Ureter (tissue), 1 donor: ENCODE measurements around the gene NPHP4. TPM values are rescaled to one million over a fixed set of nuclear protein-coding genes. Genes with fewer than 3 reads are reported as not detected.
"Not testable (repeated sequence)": the region's sequence is repeated elsewhere in the genome, so short reads cannot be mapped to it uniquely, and the experiment has no call there.

Experiments used
- DNase-seq: peaks from one replicate; pipeline ENCODE4 v3.0.0-alpha.2; 2020; ENCODE audit warnings: low spot score
- total RNA-seq: library from RNA; stranded (reverse); gene quantifications from one replicate; pipeline ENCODE4 v1.2.4, GENCODE V29; 2023
- donor health status: DM: yes; HTN: yes; CAD: no.

The NPHP4 gene
- total RNA-seq, 1 donor from 2014 or later: 15.3 TPM

DNA sequence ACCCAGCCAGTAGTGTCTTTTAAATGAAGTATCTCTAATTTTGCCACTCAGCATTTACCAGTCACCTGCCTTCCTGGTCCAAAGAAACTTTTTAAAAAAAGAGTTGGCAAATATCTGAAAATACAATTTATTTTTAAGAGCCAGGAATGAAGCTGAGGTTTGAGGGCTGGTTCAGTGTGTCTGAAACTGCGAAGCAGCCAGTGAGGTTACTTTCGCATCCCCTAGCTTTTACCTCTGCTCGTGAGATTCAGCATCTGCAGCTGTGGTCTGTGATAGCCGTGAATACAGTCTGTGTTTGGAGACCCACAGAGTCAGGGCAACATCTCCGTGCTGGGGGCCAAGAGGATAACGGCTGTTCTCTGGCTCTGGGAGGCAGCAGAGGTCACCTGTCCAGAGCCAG is 32.2 kb upstream of the NPHP4 start:
- no peak for DNase-seq

DNA sequence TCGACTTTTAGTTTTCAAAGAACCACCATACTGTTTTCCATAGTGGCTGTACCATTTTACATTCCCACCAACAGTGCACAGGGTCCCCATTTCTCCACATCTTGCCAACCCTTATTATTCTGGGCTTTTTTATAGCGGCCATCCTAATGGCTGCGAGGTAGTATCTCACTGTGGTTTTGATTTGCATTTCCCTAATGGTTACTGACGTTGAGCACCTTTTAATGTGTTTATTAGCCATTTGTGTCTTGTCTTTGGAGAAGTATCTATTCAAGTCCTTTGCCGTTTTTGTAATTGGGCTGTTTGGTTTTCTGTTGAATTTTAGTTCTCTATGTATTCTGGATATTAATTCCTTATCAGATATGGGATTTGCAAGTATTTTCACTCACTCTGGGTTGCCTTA is 31.1 kb upstream of the NPHP4 start:
- DNase-seq: no peak

GRCh38 chr1:6022193-6022592 is 30.0 kb upstream of the NPHP4 start:
- DNase-seq: no peak

GRCh38 chr1:6019166-6019845 is 27.1 kb upstream of the NPHP4 start:
- no peak for DNase-seq

- not testable (repeated sequence) for DNase-seq
Measured at GRCh38 chr1:6017654-6018053, 25.4 kb upstream of the NPHP4 start.

- DNase-seq: no peak
Measured at GRCh38 chr1:6016191-6016865, 24.1 kb upstream of the NPHP4 start.

DNA sequence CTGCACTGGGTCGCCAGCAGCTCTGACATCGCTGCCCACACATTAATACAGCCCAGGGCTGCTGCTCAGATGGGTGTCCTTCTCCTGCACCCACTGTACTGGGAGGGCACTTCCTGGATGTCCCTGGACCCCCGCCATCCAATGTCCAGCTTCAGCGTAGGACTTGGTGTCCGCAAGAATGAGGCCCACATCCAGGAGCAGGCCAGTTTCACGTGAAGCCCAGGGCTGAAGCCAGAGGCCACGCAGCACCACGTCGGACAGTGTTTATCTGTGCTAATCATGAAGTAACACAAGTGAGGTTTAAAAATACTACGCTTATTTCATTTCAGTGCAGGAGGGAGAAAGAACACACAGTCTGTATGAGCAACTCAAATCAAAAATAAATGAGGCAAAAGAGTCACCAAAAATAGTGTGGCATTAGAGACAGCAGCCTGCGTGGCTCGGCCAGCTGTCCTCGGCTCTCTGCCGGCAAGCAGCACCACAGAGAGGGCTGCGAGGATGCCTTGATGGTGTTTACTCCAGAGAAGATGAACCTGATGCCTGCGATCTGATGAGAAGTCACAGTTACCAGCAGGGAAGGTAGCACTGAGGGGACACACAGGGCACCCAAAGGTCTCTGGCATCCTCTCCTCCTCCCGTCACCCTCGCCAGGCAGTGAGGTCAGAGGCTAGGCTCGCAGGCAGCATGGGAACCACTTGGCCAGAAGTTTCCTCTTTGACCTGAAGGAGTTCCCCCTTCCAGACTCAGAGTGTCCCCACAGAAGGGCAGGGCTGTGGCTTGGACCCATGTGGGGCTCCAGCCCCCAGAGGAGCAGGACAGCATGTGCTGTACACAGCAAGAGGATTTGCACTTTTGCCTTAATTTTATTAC is 22.1 kb upstream of the NPHP4 start:
- no peak for DNase-seq

GRCh38 chr1:6013491-6013890 is 21.3 kb upstream of the NPHP4 start:
- no peak for DNase-seq

DNA sequence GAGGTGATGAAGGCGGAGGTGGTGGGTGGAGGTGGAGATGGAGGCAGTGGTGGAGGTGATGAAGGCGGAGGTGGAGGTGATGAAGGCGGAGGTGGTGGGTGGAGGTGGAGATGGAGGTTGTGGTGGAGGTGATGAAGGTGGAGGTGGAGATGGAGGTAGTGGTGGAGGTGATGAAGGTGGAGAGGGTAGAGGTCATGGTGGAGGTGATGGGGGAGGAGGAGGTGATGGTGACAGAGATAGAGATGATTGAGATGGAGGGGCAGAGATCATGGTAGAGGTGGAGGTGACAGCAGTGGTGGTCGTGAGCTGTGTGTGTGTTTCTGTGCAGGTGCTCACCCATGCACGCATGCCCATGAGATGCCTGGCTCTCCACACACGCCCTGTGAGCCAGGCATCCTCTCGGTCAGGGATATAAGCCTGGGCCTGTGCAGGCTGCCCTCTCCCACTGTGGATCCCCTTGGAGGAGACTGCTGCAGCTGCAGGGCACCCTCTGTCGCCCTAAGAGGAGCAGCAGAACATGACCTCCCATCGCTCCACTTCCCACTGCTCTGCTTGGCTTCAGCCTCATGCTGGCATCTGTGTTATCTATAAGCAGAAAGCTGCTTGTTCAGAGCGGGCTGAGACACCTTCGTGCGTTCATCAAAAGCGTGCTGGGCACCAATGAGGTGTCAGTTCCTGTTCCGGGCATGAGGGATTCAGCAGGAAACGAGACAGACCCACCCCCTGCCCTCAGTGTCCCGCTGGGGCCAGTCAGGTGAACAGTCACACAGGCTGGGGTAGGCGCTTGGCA is 20.5 kb upstream of the NPHP4 start:
- no peak for DNase-seq

GRCh38 chr1:6011946-6012258 is 19.7 kb upstream of the NPHP4 start:
- DNase-seq: no peak

DNA sequence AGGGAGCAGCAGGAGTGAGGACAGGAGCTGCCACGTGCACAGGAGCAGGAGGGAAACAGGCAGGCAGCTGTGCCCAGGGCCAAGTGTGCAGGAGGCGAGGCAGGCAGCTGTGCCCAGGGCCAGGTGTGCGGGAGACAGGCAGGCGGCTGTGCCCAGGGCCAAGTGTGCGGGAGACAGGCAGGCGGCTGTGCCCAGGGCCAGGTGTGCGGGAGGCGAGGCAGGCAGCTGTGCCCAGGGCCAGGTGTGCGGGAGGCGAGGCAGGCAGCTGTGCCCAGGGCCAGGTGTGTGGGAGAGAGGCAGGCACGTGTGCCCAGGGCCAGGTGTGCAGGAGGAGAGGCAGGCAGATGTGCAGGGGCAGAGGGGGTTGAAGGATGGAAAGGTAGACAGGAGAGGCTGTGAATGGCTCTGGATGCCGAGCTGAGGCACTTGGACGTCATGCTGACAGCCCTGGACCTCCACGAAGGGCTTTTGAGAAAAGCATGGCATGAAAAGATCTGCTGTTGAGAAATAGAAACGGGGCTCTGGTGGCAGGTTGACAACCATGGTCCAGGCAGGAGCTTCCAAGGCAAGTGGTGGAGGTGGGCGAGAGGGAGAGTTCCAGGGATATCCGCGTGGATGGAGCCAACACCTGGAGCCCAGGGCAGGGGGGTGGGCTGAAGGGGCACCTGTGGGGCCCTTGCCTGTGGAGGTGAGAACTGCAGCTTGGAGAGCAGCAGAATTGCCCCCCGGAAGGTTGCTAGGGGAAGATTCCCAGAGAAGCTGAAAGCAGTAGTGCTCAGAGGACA is 19.1 kb upstream of the NPHP4 start:
- DNase-seq: no peak

DNA sequence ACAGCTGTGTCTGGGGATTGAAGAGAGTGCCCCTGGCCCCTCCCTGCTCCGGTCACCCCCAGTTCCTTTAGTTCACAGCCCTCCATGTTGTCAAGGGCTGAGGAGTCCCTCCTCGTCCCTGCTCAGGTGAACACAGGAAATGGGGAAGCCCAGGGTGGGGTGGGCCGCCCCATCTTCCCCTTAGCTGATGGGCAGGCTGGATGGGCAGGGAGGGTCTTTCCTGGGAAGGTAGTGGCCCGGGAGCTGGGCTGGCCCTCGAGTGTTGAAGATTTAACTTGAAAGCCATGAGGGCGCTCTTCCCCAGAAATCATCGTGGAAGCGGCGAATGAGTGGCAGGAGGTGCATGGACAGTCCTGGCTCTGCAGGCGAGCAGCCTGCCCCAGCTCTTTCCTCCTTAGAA is 18.3 kb upstream of the NPHP4 start:
- no peak for DNase-seq

DNA sequence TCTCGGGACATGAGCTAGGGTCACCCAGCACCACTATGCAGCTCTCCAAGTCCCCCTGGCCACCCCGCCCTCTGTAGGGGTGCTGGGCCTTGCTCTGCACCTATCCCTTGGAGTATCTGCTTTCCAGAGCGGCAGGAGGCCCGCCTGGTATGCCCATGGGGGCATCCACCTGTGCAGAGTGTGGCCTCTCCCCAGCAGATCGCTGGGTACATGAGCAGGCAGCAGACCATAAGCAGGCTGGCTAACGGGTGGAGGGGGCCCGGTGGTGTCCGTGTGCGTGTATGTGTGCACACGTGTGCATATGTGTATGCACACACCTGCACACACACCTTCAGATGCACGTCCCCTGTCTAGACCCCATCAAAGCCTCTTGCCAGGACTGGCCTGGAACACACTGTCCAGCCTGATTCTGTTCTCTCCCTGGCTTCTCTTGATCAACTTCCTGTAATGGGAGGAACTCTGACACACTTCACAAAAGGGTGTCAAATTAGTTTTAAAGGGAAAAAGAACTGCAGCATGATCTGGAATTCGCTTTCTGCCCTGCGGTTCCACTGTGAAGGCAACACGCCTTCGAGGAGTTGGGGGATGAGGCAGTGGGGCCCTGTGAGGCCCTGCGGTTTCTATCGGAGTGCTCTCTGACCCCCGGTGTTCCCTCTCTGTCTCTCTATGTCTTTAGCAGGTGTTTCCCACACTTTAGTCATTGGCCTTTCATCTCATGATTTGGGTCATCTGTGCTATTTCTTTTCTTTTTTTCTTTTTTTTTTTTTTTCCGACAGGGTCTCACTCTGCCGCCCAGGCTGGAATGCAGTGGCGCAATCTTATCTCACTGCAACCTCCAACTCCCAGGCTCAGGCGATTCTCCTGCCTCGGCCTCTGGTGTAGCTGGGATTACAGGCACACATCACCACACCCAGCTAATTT is 17.2 kb upstream of the NPHP4 start:
- DNase-seq: no peak

DNA sequence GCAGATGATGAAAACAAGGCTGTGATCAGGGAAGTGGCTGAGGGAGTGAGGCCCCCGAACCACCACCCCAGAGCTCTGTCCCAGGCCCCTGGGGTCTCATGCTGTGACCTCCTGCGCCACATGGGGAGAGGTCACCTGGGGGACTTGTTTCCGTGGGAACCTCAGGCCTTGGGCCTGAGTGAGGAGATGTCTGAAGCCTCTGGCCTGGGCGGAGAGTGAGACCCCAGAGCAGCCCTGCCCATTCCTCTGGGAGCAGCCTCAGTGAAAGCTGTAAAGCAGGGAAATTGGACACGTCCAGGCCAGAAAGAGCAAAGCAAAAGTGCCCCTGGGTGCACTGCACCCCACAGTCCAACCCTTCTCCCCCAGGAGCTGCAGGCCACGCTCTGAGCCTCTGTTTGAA is 16.5 kb upstream of the NPHP4 start:
- no peak for DNase-seq

GRCh38 chr1:6008084-6008415 is 15.8 kb upstream of the NPHP4 start:
- no peak for DNase-seq

GRCh38 chr1:6007318-6008083 is 15.3 kb upstream of the NPHP4 start:
- no peak for DNase-seq

GRCh38 chr1:6006882-6007281 is 14.7 kb upstream of the NPHP4 start:
- DNase-seq: no peak

DNA sequence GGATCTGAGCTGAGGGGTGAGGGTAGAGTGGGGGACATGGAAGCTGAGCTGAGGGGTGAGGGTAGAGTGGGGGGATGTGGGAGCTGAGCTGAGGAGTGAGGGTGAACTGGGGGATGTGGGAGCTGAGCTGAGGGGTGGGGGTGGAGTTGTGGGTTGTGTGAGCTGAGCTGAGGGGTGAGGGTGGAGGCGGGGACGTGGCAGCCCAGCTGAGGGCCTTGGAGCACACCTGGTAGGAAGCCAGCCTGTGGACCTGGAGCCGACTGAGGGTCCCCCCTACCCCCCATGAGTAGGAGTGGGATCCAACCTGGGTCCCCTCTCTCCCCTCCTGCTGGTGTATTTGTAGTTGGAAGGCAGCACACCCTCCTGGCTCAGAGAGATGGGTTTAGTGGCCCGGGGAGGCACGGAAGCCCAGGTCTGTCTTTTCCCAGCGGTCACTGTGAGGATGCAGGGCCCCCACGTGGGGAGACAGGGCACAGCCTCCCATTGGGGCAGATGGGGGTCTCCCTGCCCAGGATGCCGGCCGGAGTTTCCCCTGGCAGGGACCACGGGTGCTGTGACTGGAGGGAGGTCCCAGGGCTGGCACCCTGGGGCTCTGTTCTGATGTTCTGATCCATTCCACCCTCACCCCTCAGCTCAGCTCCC is 13.2 kb upstream of the NPHP4 start:
- DNase-seq: no peak
